Loucy (cell line): ENCODE measurements around the gene KCNJ11.

Experiments
- H2AFZ ChIP-seq: fragments of 200-600 bp; sonication (generic); 2 replicates; pipeline ENCODE4 v1.6.0; 2016; ENCODE audit warnings: antibody characterized with exemption, mild to moderate bottlenecking, low read length, moderate library complexity
- H3F3A ChIP-seq: fragments of 200-600 bp; 2 replicates; pipeline ENCODE4 v1.6.0; 2016; ENCODE audit warnings: antibody characterized with exemption, low read depth, mild to moderate bottlenecking
- H3K27me3 ChIP-seq: fragments of 200-600 bp; sonication (generic); 2 replicates; pipeline ENCODE4 v1.6.1; 2014; ENCODE audit warnings: low read length, mild to moderate bottlenecking; ENCODE audit not compliant: insufficient read depth, poor library complexity, severe bottlenecking
- H3K36me3 ChIP-seq: fragments of 200-600 bp; sonication (generic); 2 replicates; pipeline ENCODE4 v1.6.1; 2016; ENCODE audit warnings: low read length; ENCODE audit not compliant: insufficient read depth
- H3K4me1 ChIP-seq: fragments of 200-600 bp; sonication (generic); 2 replicates; pipeline ENCODE4 v1.5.1; 2014; ENCODE audit warnings: low read length, mild to moderate bottlenecking; ENCODE audit not compliant: insufficient read depth, poor library complexity, severe bottlenecking
- H3K4me2 ChIP-seq: fragments of 200-600 bp; sonication (generic); 2 replicates; pipeline ENCODE4 v1.6.0; 2014; ENCODE audit warnings: antibody characterized with exemption, low read length, low read depth, mild to moderate bottlenecking; ENCODE audit not compliant: poor library complexity, severe bottlenecking
- H3K4me3 ChIP-seq: fragments of 200-600 bp; sonication (generic); 2 replicates; pipeline ENCODE4 v1.5.1; 2014; ENCODE audit warnings: low read length, mild to moderate bottlenecking, mixed read lengths; ENCODE audit not compliant: poor library complexity, severe bottlenecking
- H3K79me2 ChIP-seq: fragments of 200-600 bp; sonication (generic); 2 replicates; pipeline ENCODE4 v1.6.1; 2014; ENCODE audit warnings: low read length; ENCODE audit not compliant: insufficient read depth
- H3K9ac ChIP-seq: fragments of 200-600 bp; sonication (generic); 2 replicates; pipeline ENCODE4 v1.6.0; 2014; ENCODE audit warnings: mild to moderate bottlenecking, low read depth, low read length, moderate library complexity; ENCODE audit not compliant: poor library complexity, severe bottlenecking
- H3K9me2 ChIP-seq: fragments of 200-600 bp; sonication (generic); replicated peaks from 2 replicates; pipeline ENCODE4 v1.6.1; 2016; ENCODE audit warnings: low read depth, low read length, mixed read lengths
- H3K9me3 ChIP-seq: fragments of 200-600 bp; sonication (generic); 2 replicates; pipeline ENCODE4 v1.6.1; 2014; ENCODE audit warnings: mild to moderate bottlenecking, antibody characterized with exemption, low read length, low read depth; ENCODE audit not compliant: insufficient read depth
- H4K20me1 ChIP-seq: fragments of 200-600 bp; sonication (generic); 2 replicates; pipeline ENCODE4 v1.6.0; 2014; ENCODE audit warnings: antibody characterized with exemption, low read length, mild to moderate bottlenecking; ENCODE audit not compliant: insufficient read depth, poor library complexity, severe bottlenecking
- EZH2phosphoT487 ChIP-seq: fragments of 200-600 bp; IDR thresholded peaks from 2 replicates; pipeline ENCODE4 v1.6.1; 2018; ENCODE audit warnings: antibody characterized with exemption, mild to moderate bottlenecking, moderate library complexity, borderline replicate concordance
- TF ChIP-seq, protein P1 (sequence below): fragments of 200-600 bp; sonication (generic); conservative IDR thresholded peaks from 2 replicates; pipeline ENCODE4 v1.5.1; 2014; ENCODE audit warnings: mild to moderate bottlenecking, antibody characterized with exemption, low read length

Gene KCNJ11

DNA sequence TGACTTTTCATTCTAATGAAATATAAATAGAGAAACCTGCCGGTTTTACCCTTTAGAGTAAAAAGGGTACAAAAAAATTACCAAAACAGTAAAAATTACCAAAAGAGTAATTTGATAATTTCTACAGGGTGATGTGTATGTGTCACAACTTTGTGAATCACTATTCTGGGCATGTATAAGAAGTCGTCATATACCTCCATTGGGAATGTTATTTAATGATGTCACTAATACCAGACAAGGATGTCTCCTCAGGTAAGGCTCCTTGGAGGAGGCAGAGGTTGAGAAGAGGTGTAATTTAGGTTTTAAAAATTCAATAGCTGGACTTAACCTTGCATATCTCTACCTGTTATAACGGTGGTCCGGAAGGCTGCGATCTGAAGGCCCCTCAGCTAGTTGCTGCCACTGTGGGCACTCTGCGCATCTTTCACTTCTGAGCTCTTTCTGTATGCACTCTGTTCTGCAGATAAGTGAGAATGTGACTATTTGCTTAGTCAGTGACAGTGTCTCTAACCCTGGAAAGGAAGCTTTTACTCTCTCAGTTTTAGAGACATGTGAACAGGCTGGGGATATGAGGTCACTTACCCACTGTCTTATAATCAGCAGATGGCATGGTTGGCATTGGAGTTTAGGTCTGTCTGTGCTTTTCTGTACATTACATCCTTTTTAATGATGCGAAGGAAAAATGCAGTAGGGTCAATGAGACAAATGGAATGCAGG is 37.8 kb downstream of the KCNJ11 start:
- Histone ChIP-seq H3K4me1 (peaks cover 5% of the 10 kb centered on the region), H3K4me2 (no peak overlapping the region), H4K20me1 (peaks cover 3% of the 10 kb centered on the region), H3K79me2 (no peaks in the 10 kb centered on the region), H3K36me3 (peaks cover 22% of the 10 kb centered on the region; the same call in 1 of the 2 replicates), H3K4me3 (no peak overlapping the region), H3K27me3 (no peaks in the 10 kb centered on the region), H3K9me3 (no peaks in the 10 kb centered on the region), H3F3A (peaks cover 10% of the 10 kb centered on the region), H3K9ac (no peak overlapping the region), H3K9me2 (no peaks in the 10 kb centered on the region), H2AFZ (no peak overlapping the region)
- TF ChIP-seq EZH2phosphoT487 = no peak
- TF ChIP-seq, protein P1, sequence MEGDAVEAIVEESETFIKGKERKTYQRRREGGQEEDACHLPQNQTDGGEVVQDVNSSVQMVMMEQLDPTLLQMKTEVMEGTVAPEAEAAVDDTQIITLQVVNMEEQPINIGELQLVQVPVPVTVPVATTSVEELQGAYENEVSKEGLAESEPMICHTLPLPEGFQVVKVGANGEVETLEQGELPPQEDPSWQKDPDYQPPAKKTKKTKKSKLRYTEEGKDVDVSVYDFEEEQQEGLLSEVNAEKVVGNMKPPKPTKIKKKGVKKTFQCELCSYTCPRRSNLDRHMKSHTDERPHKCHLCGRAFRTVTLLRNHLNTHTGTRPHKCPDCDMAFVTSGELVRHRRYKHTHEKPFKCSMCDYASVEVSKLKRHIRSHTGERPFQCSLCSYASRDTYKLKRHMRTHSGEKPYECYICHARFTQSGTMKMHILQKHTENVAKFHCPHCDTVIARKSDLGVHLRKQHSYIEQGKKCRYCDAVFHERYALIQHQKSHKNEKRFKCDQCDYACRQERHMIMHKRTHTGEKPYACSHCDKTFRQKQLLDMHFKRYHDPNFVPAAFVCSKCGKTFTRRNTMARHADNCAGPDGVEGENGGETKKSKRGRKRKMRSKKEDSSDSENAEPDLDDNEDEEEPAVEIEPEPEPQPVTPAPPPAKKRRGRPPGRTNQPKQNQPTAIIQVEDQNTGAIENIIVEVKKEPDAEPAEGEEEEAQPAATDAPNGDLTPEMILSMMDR = no peak

DNA sequence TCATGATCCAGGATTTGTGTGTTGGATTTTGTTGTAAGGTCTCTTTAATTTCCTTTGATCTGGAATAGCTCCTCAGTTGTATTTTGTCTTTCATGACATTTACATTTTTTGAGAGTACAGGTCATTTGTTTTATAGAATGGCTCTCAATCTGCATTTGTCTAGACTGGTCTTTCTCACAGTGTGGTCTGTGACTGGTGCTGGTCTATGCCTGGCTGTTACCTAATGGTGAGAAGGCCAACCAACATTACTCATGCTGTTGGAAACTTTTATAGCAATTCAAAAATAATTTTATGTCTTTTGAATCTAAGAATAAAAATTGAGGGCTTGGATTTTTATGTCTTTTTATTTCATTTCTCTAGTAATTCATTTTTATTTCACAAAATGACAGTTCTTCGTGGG is 40.8 kb downstream of the KCNJ11 start:
- Histone ChIP-seq H3K4me1 (no peaks in the 10 kb centered on the region), H2AFZ (no peak overlapping the region), H3F3A (peaks cover 10% of the 10 kb centered on the region), H3K4me3 (no peak overlapping the region), H3K9me3 (no peaks in the 10 kb centered on the region), H3K36me3 (peaks cover 43% of the 10 kb centered on the region; the same call in 1 of the 2 replicates), H3K79me2 (no peaks in the 10 kb centered on the region), H3K9ac (no peak overlapping the region), H3K9me2 (no peaks in the 10 kb centered on the region), H3K27me3 (no peaks in the 10 kb centered on the region), H4K20me1 (peaks cover 13% of the 10 kb centered on the region), H3K4me2 (no peak overlapping the region)
- no peak for TF ChIP-seq EZH2phosphoT487
- TF ChIP-seq, protein P1 = no peak

DNA sequence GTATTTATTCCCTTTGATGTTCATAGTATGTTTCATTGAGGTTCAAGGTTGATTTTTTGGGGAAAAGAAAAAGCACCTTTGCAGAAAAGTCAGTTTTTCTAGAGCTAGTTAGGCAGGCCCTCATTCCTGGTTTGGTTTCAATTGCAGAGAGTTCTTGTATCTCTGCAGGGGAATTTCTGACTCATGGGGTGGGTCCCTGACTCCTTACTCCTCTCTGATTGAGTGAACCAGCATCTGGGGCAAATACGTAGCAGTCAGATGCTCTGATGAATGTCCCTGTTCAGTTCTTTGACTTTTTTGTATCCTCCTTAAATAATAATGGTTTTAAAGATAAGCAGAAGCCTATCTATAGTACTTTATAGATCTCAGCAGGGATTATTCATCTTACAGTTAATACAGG is 44.6 kb downstream of the KCNJ11 start:
- H3K36me3 ChIP-seq = peaks cover 34% of the 10 kb centered on the region; the same call in 1 of the 2 replicates
- no peaks in the 10 kb centered on the region for H3K79me2 ChIP-seq
- H4K20me1 ChIP-seq = peaks cover 10% of the 10 kb centered on the region
- TF ChIP-seq EZH2phosphoT487 = no peak
- TF ChIP-seq, protein P1 = no peak
- no peaks in the 10 kb centered on the region for H3K9me3 ChIP-seq
- no peak overlapping the region for H2AFZ ChIP-seq
- H3K27me3 ChIP-seq = no peaks in the 10 kb centered on the region
- H3K9me2 ChIP-seq = no peaks in the 10 kb centered on the region
- H3K4me2 ChIP-seq = no peak overlapping the region
- no peak overlapping the region for H3K9ac ChIP-seq
- no peaks in the 10 kb centered on the region for H3F3A ChIP-seq
- no peaks in the 10 kb centered on the region for H3K4me1 ChIP-seq
- no peak overlapping the region for H3K4me3 ChIP-seq
